Ovary (tissue), 3 donors: ENCODE data around the gene GPC4.

Source experiments
- CTCF ChIP-seq, 3 donors: fragments of 450-650 bp in 2 of 3; fragments of 200-600 bp in 1 of 3; IDR thresholded peaks; one replicate each; pipeline versions ENCODE4 v1.5.1 to v1.8.0; 2016 to 2022; ENCODE audit warnings: antibody characterized with exemption in 3 of 3, mild to moderate bottlenecking in 1 of 3
- EP300 ChIP-seq: sonication (generic); formaldehyde crosslinking; IDR thresholded peaks from one replicate; pipeline ENCODE4 v1.6.1; 2017; ENCODE audit warnings: antibody characterized with exemption
- POLR2A ChIP-seq: fragments of 450-650 bp; IDR thresholded peaks from one replicate; pipeline ENCODE4 v1.6.1; 2017; ENCODE audit warnings: antibody characterized with exemption, mild to moderate bottlenecking, moderate library complexity
- donor health status: DM: no; HTN: no; CAD: no.

GRCh38 chrX:133413218-133413925 lies 1.9 kb downstream of the GPC4 start:
- TF ChIP-seq CTCF (IDR thresholded peaks at IDR 0.05) (no peak), POLR2A (no peak), EP300 (no peak)
